KMS-11 (cell line): ENCODE measurements around the gene ARMH3.
"Not testable (repeated sequence)": the region's sequence is repeated elsewhere in the genome, so short reads cannot be mapped to it uniquely, and the experiment has no call there.

Source experiments
- H2AFZ ChIP-seq: fragments of 200-600 bp; sonication (generic); 2 replicates; pipeline ENCODE4 v1.6.1; 2016; ENCODE audit warnings: antibody characterized with exemption, mixed run types, low read depth
- H3K27ac ChIP-seq: fragments of 200-600 bp; sonication (generic); 2 replicates; pipeline ENCODE4 v1.6.1; 2016; ENCODE audit warnings: mild to moderate bottlenecking, mixed run types
- H3K27me3 ChIP-seq: fragments of 200-600 bp; sonication (generic); 2 replicates; pipeline ENCODE4 v1.6.1; 2017; ENCODE audit warnings: mild to moderate bottlenecking, low read depth, mixed run types, moderate library complexity; ENCODE audit not compliant: insufficient read depth
- H3K36me3 ChIP-seq: fragments of 200-600 bp; sonication (generic); 2 replicates; pipeline ENCODE4 v1.6.1; 2017; ENCODE audit warnings: mild to moderate bottlenecking, mixed run types; ENCODE audit not compliant: insufficient read depth
- H3K4me1 ChIP-seq: fragments of 200-600 bp; sonication (generic); 2 replicates; pipeline ENCODE4 v1.6.1; 2016; ENCODE audit warnings: mild to moderate bottlenecking, low read depth, mixed run types; ENCODE audit not compliant: poor library complexity, severe bottlenecking
- H3K4me2 ChIP-seq: fragments of 200-600 bp; sonication (generic); 2 replicates; pipeline ENCODE4 v1.7.0; 2016; ENCODE audit warnings: mild to moderate bottlenecking, mixed run types
- H3K4me3 ChIP-seq: fragments of 200-600 bp; sonication (generic); IDR thresholded peaks from 2 replicates; pipeline ENCODE4 v1.6.1; 2017; ENCODE audit warnings: low read depth, low read length, mixed read lengths; ENCODE audit not compliant: insufficient read depth
- H3K79me2 ChIP-seq: fragments of 200-600 bp; sonication (generic); 2 replicates; pipeline ENCODE4 v1.6.1; 2016; ENCODE audit warnings: low read depth, mixed run types; ENCODE audit not compliant: insufficient read depth
- H3K9ac ChIP-seq: fragments of 200-600 bp; sonication (generic); 2 replicates; pipeline ENCODE4 v1.6.1; 2016; ENCODE audit warnings: mild to moderate bottlenecking, mixed run types
- H4K20me1 ChIP-seq: fragments of 200-600 bp; sonication (generic); 2 replicates; pipeline ENCODE4 v1.6.1; 2016; ENCODE audit warnings: mild to moderate bottlenecking, mixed run types; ENCODE audit not compliant: insufficient read depth
- CTCF ChIP-seq: fragments of 200-600 bp; sonication (generic); conservative IDR thresholded peaks from 2 replicates; pipeline ENCODE4 v1.6.1; 2017; ENCODE audit warnings: low read depth, mild to moderate bottlenecking, antibody characterized with exemption, low read length, moderate library complexity, mixed read lengths

The ARMH3 gene

GRCh38 chr10:102059987-102060386 is 4.0 kb upstream of the ARMH3 start:
- Histone ChIP-seq H4K20me1 (no peaks in the 10 kb centered on the region), H3K9ac (no peak overlapping the region), H3K4me3 (no peak overlapping the region), H2AFZ (no peak overlapping the region), H3K36me3 (no peaks in the 10 kb centered on the region), H3K4me1 (peaks cover 10% of the 10 kb centered on the region), H3K4me2 (no peak overlapping the region), H3K27ac (no peak overlapping the region), H3K79me2 (peaks cover 4% of the 10 kb centered on the region), H3K27me3 (no peaks in the 10 kb centered on the region)
- TF ChIP-seq CTCF = no peak

- not testable (repeated sequence) for H3K36me3 ChIP-seq, H3K4me3 ChIP-seq, H3K4me1 ChIP-seq, H4K20me1 ChIP-seq, H3K27me3 ChIP-seq
- H3K4me2 ChIP-seq = peak overlapping the region; percentile 66
- peak overlapping the region; percentile 49; the same call in 1 of the 2 replicates for H3K9ac ChIP-seq
- H2AFZ ChIP-seq = peak overlapping the region; percentile 50
- H3K79me2 ChIP-seq = peaks cover 26% of the 10 kb centered on the region
- peak overlapping the region; percentile 35 for H3K27ac ChIP-seq
These were observed 909 bp downstream of the ARMH3 start for GRCh38 chr10:102054881-102055646.

GRCh38 chr10:102046095-102046494 is 9.9 kb downstream of the ARMH3 start:
- TF ChIP-seq CTCF = no peak
- peaks cover 11% of the 10 kb centered on the region for H3K79me2 ChIP-seq

GRCh38 chr10:102045292-102045691 is 10.7 kb downstream of the ARMH3 start:
- H3K79me2 ChIP-seq = peaks cover 11% of the 10 kb centered on the region
- H3K27me3 ChIP-seq = no peaks in the 10 kb centered on the region
- TF ChIP-seq CTCF = no peak
- H2AFZ ChIP-seq = no peak overlapping the region
- H3K4me1 ChIP-seq = no peaks in the 10 kb centered on the region
- no peaks in the 10 kb centered on the region for H3K36me3 ChIP-seq
- H3K9ac ChIP-seq = no peak overlapping the region
- no peak overlapping the region for H3K4me3 ChIP-seq
- H4K20me1 ChIP-seq = no peaks in the 10 kb centered on the region
- H3K4me2 ChIP-seq = no peak overlapping the region
- no peak overlapping the region for H3K27ac ChIP-seq

More at GRCh38 chr10:102046095-102046494, 9.9 kb downstream of the ARMH3 start:
- no peaks in the 10 kb centered on the region for H3K27me3 ChIP-seq
- no peaks in the 10 kb centered on the region for H3K36me3 ChIP-seq
- no peaks in the 10 kb centered on the region for H3K4me1 ChIP-seq
- H3K4me2 ChIP-seq = no peak overlapping the region
- no peak overlapping the region for H3K27ac ChIP-seq
- no peaks in the 10 kb centered on the region for H4K20me1 ChIP-seq
- no peak overlapping the region for H3K4me3 ChIP-seq
- no peak overlapping the region for H2AFZ ChIP-seq
- no peak overlapping the region for H3K9ac ChIP-seq
